Eye (tissue), 1 donor: ENCODE data around the gene AFF4.

ENCODE experiments used
- DNase-seq: peaks from one replicate; pipeline ENCODE4 v3.0.0-alpha.2; 2015

AFF4 gene

DNA sequence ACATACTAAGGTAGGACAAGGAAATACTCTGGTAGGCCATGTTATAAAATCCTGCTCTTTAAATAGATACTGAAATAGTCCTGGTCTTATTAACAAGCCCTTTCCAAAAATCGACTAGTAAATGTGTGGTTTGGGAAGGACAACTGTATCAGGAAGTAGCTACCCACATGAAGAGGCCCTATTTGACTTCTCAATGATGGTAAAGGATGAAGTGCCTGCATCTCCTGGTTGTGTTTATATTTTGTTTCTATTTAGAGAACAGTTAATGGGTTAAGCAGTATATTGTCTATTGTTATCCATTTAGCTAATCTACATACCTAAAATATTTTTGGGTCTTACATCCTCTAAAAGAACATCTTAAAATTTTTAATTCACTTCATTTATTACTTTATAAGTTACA, 109.6 kb downstream of the AFF4 start:
- DNase-seq: no peak

DNA sequence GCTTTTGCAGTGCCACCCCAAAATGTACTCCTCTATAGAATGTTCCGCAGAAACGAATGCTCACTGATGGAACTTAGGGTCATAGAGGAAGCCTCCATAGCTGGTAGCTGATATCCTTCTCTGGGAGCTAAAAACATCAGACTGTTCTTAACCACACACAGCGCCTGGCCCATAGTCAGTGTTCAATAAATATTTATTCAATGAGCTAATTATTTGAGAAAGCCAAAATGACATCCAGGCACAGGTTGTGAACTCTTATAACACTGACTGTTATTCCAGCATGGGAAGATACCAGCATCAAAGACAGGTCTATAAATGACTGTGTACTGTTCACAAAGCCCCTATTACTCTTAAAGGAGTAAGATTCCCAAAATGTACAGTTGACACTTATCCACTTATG, 110.1 kb downstream of the AFF4 start:
- no peak for DNase-seq

DNA sequence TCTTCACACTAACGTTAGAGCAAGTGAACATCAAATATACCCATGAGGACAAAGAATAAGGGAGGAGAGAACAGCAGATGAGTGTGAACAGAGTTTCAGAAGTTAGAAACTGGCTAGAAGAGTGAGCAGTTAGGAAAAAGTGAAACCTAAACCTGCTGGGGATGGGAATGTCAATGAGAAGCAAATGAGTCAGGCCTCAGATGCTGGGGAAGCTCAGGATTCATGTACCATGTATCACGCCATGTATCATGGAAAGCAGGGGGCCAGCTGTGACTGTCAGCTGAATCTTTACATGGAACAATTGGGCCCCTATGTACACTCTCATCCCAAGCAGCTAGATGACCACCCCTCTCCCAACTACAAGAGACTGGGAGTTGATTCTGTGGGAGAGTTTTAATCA, 113.4 kb downstream of the AFF4 start:
- DNase-seq: no peak

DNA sequence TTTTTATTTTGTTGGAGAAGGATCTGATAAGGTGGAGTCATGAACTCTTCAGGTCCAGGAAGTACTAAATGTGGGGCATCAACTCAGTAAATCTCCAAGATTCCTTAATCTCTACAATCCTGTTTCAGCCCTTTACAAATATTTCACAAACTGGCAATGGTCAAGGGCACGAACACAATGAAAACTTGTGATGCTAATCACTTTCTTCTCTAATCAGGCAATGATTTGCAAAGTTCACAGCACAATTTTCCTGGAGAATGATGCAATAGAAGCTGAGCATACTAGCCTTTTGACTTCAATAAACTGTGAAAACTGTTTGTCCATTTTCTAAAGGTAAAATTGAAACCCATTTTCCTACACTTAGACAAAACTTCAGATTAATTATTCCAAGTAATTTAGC, 114.1 kb downstream of the AFF4 start:
- DNase-seq: no peak

GRCh38 chr5:132848270-132848669, 115.2 kb downstream of the AFF4 start:
- no peak for DNase-seq

- no peak for DNase-seq
Observed at GRCh38 chr5:132841305-132841704, 122.1 kb downstream of the AFF4 start.

GRCh38 chr5:132840896-132841295, 122.5 kb downstream of the AFF4 start:
- DNase-seq: no peak

- no peak for DNase-seq
Observed at GRCh38 chr5:132840313-132840712, 123.1 kb downstream of the AFF4 start.

DNA sequence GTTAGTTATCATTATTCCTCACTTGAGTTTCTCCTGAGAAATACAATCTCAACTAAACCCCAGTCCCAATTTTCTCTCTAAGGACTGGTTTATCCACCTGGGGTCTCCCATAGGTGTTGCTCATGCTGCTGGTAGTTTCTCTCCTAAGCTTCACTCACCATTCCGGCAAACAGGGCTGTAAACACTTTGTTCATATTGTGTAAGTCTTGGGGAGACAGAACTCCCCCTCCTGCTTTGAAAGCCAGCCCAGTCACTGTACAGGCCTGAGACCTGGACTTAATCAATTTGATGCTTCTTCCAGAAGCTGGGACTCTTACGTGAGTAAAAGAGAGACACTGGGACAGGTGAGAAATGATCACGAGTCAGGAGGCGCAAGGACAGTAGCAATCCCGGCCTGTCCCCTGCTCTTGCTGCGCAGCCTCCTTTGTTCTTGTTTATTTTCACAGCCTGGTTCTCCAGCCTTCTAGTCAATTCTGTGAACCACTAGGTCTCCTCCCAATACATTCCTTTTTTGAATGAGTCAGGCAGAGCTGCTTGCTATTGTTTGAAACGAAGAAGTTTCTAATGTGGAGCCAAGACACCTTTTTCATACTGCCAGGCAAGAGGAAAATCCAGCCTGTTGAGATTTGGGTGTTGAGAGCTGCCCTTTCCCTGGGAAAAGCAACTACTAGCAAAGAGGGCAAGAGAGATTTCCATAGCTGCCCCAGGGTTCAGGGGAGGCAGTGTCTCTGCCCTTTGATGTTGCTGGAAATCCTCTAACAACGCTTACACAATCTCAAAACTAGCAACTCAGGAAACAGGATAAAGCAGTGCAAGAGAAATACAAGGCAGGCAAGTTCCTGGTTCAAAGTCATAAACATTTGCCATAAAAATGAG, 123.8 kb downstream of the AFF4 start:
- DNase-seq: no peak

GRCh38 chr5:132838516-132839282, 124.7 kb downstream of the AFF4 start:
- DNase-seq: peak; percentile 49

GRCh38 chr5:132837868-132838267, 125.6 kb downstream of the AFF4 start:
- DNase-seq: no peak

DNA sequence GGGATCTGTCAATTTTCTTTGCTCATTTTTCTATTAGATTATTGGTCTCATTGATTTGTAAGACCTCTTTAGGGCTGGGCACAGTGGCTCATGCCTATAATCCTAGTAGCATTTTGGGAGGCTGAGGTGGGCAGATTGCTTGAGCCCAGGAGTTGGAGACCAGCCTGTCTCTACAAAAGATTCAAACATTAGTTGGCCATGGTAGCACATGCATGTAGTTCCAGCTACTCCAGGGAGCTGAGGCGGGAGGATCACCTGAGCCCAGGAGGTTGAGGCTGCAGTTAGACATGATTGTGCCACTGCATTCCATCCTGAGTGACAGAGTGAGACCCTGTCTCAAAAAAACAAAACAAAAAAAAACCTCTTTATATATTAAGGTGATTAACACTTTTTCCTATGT, 126.6 kb downstream of the AFF4 start:
- DNase-seq: no peak

DNA sequence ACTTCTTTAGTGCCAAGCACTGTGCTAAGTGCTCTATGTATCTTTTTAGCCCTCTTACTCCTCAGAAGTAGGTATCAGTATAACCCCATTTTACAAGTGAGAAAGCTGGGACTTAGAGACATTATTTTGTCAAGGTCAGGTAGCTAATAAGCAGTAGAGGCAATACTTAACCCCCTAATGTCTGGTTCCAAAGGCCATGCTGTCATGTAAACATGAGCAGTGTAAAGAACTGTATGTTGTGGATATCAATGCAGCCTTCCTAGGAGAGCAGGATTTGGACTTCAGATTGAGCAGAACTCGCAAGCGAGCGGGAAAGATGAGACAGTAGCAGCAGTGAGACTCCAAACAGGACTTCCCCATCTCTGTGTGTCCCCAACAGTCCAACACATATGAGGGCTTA, 129.4 kb downstream of the AFF4 start:
- no peak for DNase-seq

DNA sequence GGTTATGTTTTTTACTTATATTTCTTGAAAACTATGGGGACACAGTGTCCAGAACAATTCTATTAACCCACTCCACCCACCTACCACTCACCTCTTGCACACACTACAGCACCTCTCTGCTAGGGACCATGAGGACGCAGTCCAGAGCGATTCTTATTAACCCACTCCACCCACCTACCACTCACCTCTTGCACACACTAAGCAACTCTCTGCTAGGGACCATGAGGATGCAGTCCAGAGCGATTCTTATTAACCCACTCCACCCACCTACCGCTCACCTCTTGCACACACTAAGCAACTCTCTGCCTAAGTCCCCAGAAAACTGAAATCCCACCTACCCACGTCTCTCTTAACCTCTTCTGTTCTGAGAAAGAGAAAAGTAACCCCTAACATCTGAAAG, 130.8 kb downstream of the AFF4 start:
- no peak for DNase-seq

DNA sequence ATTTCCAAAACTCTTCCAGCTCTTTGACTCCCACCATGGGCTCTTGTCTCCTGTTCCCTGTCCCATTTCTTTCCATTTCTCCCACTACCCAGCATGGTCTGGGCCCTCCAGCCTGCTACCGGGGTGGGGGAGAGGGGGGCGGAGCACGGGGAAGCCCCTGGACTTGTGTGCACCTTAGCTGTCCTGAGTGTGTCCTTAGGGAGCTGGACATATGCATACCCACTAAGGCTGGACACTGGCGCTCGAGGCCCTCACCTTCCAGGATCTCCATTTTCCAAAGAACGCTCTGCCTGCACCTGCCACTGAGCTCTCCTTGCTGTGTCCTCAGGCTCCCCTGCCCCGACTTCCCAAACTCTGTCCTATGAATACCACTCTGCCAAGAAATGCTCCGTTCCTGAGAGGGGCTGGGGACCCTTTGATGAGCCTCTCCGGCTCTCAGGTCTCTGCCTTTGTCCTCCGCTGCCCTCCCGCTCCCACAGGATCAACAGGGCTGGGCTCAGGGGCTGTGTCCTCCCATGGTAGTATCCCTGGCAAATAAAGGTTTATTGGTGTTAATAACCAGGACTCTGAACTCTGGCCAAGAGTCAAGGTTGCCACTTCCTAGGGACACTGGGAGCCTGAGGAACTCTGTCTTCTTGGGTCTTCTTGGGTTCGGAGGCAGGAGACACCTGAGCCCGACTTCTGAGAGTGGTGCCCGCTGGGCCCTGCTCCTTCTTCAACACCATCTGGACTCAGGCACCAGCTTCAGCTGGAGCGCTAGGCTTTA, 132.2 kb downstream of the AFF4 start:
- DNase-seq: no peak

GRCh38 chr5:132830436-132831094, 132.9 kb downstream of the AFF4 start, which contains the start of gene SHROOM1:
TSS of gene SHROOM1 (minus strand) at chr5:132830647. CDS start at chr5:132826140, 4,507 bp downstream.
- DNase-seq: peak; percentile 69

DNA sequence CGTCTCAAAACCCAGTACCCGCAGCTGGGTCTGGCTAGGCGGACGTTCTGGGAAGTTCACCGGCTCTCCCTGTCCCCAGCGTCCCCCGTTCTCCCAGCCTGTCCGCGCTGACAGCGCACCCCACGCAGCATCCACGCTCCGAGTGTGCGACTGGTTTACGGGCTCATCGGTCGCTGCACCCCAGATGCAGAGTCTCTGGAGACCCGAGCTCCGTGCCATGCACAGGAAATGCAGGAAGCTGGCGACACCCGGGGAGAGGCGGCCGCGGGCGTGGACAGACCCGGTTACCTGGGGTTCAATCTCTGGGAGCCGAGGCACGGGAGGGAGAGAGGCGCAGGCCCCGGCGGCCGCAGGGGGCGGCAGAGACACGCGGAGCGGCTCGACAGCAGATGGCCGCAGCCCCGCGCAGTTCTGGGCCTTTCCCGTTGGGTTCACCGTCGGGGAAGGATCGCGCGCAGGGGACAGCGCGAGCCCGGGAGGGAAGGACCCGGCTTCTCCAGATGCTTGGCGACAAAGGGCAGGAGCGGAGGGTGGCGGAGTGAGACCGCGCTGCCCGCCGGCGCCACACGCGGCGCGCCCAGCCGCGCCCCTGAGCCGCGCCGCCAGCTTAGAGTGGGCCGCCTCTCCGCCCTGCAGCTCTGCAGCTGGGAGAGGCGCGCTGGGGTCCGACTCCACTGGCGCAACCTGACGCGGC, 133.5 kb downstream of the AFF4 start:
- DNase-seq: peak; percentile 91

GRCh38 chr5:132828846-132829494, 134.5 kb downstream of the AFF4 start:
- DNase-seq: no peak

DNA sequence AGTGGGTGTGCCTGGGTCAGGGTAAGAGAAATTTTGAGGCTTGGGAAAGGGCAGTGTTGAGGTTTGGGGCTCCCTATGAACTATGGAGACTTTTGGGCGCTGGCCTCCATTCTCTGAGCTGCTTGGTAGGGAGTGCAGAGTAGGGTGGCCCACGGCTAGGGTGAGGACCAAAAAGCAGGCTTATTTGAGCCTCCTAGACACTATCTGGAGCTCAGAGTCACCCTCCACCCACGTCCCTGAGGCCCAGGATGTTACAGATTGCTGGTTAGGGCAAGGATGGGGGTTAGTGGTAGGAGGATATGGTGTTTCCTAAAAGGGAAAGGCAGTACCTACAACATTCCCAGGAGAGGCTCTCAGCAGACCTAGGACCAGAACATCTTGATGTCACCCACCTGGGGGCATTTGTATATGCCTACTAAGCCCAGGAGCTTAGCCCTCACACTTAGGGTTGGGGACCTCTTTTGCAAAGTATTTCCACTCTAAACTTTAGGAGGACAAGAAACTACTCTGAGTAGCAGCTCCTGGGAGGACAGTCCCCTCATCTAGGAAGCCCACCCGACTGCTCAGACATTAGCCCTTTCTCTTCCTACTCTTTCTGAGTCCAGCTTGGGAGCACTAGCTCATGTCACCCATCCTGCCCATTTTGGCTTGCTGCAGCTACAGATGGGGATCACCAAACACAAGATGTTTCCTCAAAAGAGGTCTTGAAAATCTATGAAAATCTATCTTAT, 135.3 kb downstream of the AFF4 start:
- no peak for DNase-seq

DNA sequence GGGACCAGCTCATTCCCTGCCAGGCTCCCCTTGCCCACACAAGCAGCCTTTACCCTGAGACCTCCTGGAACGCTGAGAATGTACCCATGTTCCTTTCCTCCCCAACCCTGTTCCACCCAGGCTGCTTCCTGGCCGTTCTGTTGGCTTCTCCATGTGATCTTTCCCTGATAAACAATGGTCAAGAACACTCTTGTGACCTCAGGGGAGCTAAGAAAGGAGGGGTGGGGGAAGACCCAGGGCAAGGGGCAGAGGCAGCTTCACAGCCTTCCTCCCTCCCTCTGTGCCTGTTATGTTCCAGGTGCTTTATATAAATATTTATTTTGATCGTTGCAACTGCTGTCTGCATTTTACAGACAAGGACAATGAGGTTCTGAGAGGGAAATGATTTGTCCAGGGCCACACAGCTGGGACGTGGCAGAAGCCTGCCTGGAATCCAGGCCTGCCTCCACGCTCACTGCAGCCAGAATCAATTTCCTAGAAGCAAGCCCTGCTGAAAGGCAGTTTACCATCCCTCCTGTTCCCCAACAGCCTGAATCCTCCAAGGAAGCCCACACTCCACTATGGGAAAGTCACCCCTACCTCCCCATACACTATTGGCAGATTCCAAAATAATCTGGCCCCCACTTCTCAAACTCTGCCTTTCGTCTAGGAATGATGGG, 136.9 kb downstream of the AFF4 start:
- DNase-seq: no peak
